ENCODE measurements around the gene MNAT1. TPM values are rescaled to one million over a fixed set of nuclear protein-coding genes. Genes with fewer than 3 reads are reported as not detected.

MNAT1 gene
- total RNA-seq, 1 donor from 2014 or later: 54.1 TPM

DNA sequence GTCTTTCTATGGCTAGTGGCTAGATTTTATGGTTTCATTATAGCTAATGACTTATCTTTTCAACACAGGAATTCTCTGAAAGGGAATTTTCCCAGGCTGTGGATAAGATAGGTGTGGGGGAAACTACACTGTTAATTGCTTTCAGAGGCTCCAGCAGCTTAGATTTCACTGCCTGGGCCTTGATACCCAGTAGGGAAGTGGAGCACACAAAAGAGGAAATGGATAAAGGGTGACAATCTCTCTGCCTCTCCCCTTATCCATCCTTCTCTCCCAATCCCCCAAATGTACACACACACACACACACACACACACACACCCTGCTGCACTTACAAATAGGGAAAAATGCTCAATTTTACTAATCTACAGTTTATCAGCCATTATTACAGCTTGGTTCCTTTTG is 29.5 kb upstream of the MNAT1 start:
- peaks cover 9% of the 10 kb centered on the region for H3K36me3 Mint-ChIP-seq (ENCODE audit: insufficient read depth)
- no peaks in the 10 kb centered on the region for H3K4me1 Mint-ChIP-seq (ENCODE audit: low read depth)
- peaks cover 10% of the 10 kb centered on the region for H3K9me3 Mint-ChIP-seq (ENCODE audit: low read depth)
- no peaks in the 10 kb centered on the region for H3K27me3 Mint-ChIP-seq
- DNase-seq (ENCODE audit: low spot score, unreplicated experiment): no peak
- no peak overlapping the region for H3K4me3 Mint-ChIP-seq (ENCODE audit: low read depth)
- TF ChIP-seq, protein P1, sequence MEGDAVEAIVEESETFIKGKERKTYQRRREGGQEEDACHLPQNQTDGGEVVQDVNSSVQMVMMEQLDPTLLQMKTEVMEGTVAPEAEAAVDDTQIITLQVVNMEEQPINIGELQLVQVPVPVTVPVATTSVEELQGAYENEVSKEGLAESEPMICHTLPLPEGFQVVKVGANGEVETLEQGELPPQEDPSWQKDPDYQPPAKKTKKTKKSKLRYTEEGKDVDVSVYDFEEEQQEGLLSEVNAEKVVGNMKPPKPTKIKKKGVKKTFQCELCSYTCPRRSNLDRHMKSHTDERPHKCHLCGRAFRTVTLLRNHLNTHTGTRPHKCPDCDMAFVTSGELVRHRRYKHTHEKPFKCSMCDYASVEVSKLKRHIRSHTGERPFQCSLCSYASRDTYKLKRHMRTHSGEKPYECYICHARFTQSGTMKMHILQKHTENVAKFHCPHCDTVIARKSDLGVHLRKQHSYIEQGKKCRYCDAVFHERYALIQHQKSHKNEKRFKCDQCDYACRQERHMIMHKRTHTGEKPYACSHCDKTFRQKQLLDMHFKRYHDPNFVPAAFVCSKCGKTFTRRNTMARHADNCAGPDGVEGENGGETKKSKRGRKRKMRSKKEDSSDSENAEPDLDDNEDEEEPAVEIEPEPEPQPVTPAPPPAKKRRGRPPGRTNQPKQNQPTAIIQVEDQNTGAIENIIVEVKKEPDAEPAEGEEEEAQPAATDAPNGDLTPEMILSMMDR (IDR thresholded peaks at IDR 0.05; ENCODE audit: unreplicated experiment): no peak
- no peak overlapping the region for H3K27ac Mint-ChIP-seq

DNA sequence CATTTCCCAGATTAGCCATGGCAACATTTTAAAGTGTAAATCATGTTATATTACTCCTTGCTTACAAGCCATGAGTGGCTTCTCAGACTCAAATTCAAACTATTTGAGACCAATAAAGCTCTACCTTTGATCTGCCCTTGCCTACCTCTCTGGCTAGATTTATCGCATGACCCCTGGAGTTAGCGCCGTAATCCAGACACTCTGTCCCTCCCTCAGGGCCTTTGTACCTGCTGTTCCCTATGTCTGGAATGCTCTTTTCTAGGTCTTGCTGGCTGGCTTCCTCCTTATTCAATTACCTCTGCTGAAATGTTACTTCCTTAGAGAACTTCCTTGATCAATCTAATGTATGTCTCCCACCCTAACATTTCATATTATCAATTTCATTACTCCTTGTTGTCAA is 26.7 kb upstream of the MNAT1 start:
- TF ChIP-seq, protein P1 (IDR thresholded peaks at IDR 0.05; ENCODE audit: unreplicated experiment): no peak
- DNase-seq (ENCODE audit: low spot score, unreplicated experiment): no peak
- H3K36me3 Mint-ChIP-seq (ENCODE audit: insufficient read depth): no peaks in the 10 kb centered on the region
- H3K27ac Mint-ChIP-seq: no peak overlapping the region
- H3K27me3 Mint-ChIP-seq: no peaks in the 10 kb centered on the region
- no peak overlapping the region for H3K4me3 Mint-ChIP-seq (ENCODE audit: low read depth)
- H3K4me1 Mint-ChIP-seq (ENCODE audit: low read depth): peaks cover 4% of the 10 kb centered on the region
- H3K9me3 Mint-ChIP-seq (ENCODE audit: low read depth): no peaks in the 10 kb centered on the region

DNA sequence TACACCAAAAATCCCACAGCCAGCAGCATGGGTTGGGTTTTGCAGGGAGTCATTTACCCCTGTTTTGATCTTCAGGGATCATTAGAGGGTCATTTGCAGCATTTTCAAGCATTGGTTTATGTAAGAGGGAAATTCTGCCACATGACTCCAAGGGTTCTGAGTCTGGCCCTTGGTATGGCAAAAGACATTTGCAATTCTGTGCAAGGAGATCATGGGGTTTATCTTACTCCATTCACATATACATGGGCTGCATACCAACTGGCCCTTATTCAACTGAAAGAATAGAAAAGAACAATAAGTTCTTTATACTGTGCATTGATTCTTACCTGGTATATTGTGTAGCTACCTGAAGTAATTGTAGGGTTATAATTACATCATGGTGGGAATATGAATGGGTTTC is 24.1 kb upstream of the MNAT1 start:
- H3K9me3 Mint-ChIP-seq (ENCODE audit: low read depth): no peaks in the 10 kb centered on the region
- no peak overlapping the region for H3K27ac Mint-ChIP-seq

DNA sequence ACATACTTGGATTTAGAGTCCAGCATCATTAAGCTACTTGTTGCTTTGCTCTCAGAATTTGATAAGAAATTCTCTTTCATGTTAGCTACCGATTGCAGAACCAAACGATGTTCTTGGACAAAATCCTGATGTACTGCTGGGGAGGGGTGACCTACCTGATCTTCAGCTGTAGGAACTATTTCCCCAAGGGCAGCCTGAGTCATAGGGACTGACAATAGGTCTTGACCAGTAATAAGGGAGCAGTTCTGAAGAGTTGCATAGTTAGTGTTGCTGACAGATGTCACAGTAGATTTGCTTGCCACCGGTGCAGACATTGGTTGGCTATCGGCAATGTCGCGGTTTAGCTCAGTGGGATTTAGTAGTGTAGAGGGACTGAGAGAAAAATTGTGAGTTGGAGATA is 21.0 kb upstream of the MNAT1 start:
- H3K9me3 Mint-ChIP-seq (ENCODE audit: low read depth): no peaks in the 10 kb centered on the region
- DNase-seq (ENCODE audit: low spot score, unreplicated experiment): no peak
- H3K27ac Mint-ChIP-seq: no peak overlapping the region
- H3K36me3 Mint-ChIP-seq (ENCODE audit: insufficient read depth): peaks cover 9% of the 10 kb centered on the region
- TF ChIP-seq, protein P1 (IDR thresholded peaks at IDR 0.05; ENCODE audit: unreplicated experiment): no peak
- no peaks in the 10 kb centered on the region for H3K27me3 Mint-ChIP-seq
- peaks cover 4% of the 10 kb centered on the region for H3K4me1 Mint-ChIP-seq (ENCODE audit: low read depth)
- H3K4me3 Mint-ChIP-seq (ENCODE audit: low read depth): no peak overlapping the region

More for the DNA sequence above, 24.1 kb upstream of the MNAT1 start:
- no peak for DNase-seq (ENCODE audit: low spot score, unreplicated experiment)
- Mint-ChIP-seq H3K4me1 (ENCODE audit: low read depth) (peaks cover 4% of the 10 kb centered on the region), H3K4me3 (ENCODE audit: low read depth) (no peak overlapping the region), H3K27me3 (no peaks in the 10 kb centered on the region), H3K36me3 (ENCODE audit: insufficient read depth) (peaks cover 5% of the 10 kb centered on the region)
- TF ChIP-seq, protein P1 (IDR thresholded peaks at IDR 0.05; ENCODE audit: unreplicated experiment): no peak

DNA sequence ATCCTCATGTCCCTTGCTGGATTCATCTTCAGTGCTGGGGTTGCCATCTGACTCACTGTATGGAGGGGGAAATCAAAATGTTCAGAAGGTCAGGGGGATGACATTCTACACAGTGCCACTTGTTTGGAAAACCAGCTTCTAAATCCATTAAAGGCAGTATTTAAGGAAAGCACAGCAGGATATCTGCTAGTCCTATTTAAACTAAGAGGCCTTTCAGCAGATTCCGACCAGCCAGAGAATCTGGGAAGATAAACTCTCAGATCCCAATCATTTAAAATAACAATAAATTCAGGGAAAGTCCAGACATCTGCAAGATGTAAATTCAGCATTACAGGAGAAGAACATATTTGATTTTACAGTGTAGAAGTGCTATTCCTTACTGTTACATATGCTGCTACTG is 14.2 kb upstream of the MNAT1 start:
- Mint-ChIP-seq H3K9me3 (ENCODE audit: low read depth) (no peaks in the 10 kb centered on the region), H3K4me3 (ENCODE audit: low read depth) (peak overlapping the region; percentile 96), H3K27ac (peak overlapping the region; percentile 35), H3K4me1 (ENCODE audit: low read depth) (peaks cover 18% of the 10 kb centered on the region), H3K36me3 (ENCODE audit: insufficient read depth) (peaks cover 7% of the 10 kb centered on the region), H3K27me3 (no peaks in the 10 kb centered on the region)
- DNase-seq (ENCODE audit: low spot score, unreplicated experiment): no peak
- TF ChIP-seq, protein P1 (IDR thresholded peaks at IDR 0.05; ENCODE audit: unreplicated experiment): no peak

Measured in progenitor cell of endocrine pancreas (in vitro differentiated cells).